Osteocyte (in vitro differentiated cells): ENCODE results near the gene ULBP2. TPM values are rescaled to one million over a fixed set of nuclear protein-coding genes. Genes with fewer than 3 reads are reported as not detected.

ENCODE experiments used
- DNase-seq: peaks from one replicate; pipeline ENCODE4 v3.0.0; 2021; ENCODE audit warnings: mixed read lengths; ENCODE audit not compliant: unreplicated experiment; ENCODE audit errors: extremely low spot score
- H3K27ac Mint-ChIP-seq: one replicate; pipeline ENCODE4 v1.8.0; 2021; ENCODE audit warnings: mild to moderate bottlenecking, mixed read lengths; ENCODE audit not compliant: unreplicated experiment
- H3K27me3 Mint-ChIP-seq: one replicate; pipeline ENCODE4 v1.8.0; 2021; ENCODE audit warnings: mixed read lengths; ENCODE audit not compliant: unreplicated experiment
- H3K36me3 Mint-ChIP-seq: one replicate; pipeline ENCODE4 v1.8.0; 2021; ENCODE audit warnings: mixed read lengths; ENCODE audit not compliant: unreplicated experiment
- H3K4me1 Mint-ChIP-seq: one replicate; pipeline ENCODE4 v1.8.0; 2021; ENCODE audit warnings: mixed read lengths; ENCODE audit not compliant: unreplicated experiment
- H3K4me3 Mint-ChIP-seq: one replicate; pipeline ENCODE4 v1.8.0; 2021; ENCODE audit warnings: mild to moderate bottlenecking, moderate library complexity, mixed read lengths; ENCODE audit not compliant: unreplicated experiment
- H3K9me3 Mint-ChIP-seq: one replicate; pipeline ENCODE4 v1.8.0; 2021; ENCODE audit warnings: mixed read lengths; ENCODE audit not compliant: unreplicated experiment
- CTCF ChIP-seq: fragments of 200-600 bp; sonication (generic); IDR thresholded peaks from 2 replicates; pipeline ENCODE4 v1.5.0; 2021; ENCODE audit warnings: antibody characterized with exemption, mild to moderate bottlenecking, moderate library complexity
- total RNA-seq: library from RNA; stranded (reverse); gene quantifications from 2 replicates; pipeline ENCODE4 v1.2.1, GENCODE V29; 2021

ULBP2 gene
- total RNA-seq, 1 donor from 2014 or later = 2.1 TPM

GRCh38 chr6:149983145-149983544 lies 41.3 kb downstream of the ULBP2 start:
- no peak for TF ChIP-seq CTCF
- Mint-ChIP-seq H3K4me3 (no peak overlapping the region), H3K4me1 (peaks cover 9% of the 10 kb centered on the region), H3K9me3 (peaks cover 4% of the 10 kb centered on the region), H3K27ac (no peak overlapping the region), H3K36me3 (peaks cover 4% of the 10 kb centered on the region), H3K27me3 (peaks cover 86% of the 10 kb centered on the region)
- no peak for DNase-seq

- Mint-ChIP-seq H3K4me1 (peaks cover 11% of the 10 kb centered on the region), H3K27me3 (peaks cover 88% of the 10 kb centered on the region), H3K27ac (no peak overlapping the region), H3K9me3 (peaks cover 8% of the 10 kb centered on the region), H3K4me3 (no peak overlapping the region), H3K36me3 (peaks cover 7% of the 10 kb centered on the region)
- TF ChIP-seq CTCF = no peak
- no peak for DNase-seq
Observed at GRCh38 chr6:149984773-149985172, 43.0 kb downstream of the ULBP2 start.

GRCh38 chr6:149985481-149985937 lies 43.7 kb downstream of the ULBP2 start:
- peaks cover 7% of the 10 kb centered on the region for H3K36me3 Mint-ChIP-seq
- DNase-seq = no peak
- H3K4me3 Mint-ChIP-seq = no peak overlapping the region
- H3K4me1 Mint-ChIP-seq = peaks cover 18% of the 10 kb centered on the region
- no peak overlapping the region for H3K27ac Mint-ChIP-seq
- peaks cover 8% of the 10 kb centered on the region for H3K9me3 Mint-ChIP-seq
- H3K27me3 Mint-ChIP-seq = peaks cover 91% of the 10 kb centered on the region
- no peak for TF ChIP-seq CTCF

GRCh38 chr6:149987602-149988107 lies 45.8 kb downstream of the ULBP2 start:
- Mint-ChIP-seq H3K36me3 (peaks cover 7% of the 10 kb centered on the region), H3K27ac (no peak overlapping the region), H3K4me1 (peaks cover 16% of the 10 kb centered on the region), H3K4me3 (no peak overlapping the region), H3K27me3 (peaks cover 91% of the 10 kb centered on the region), H3K9me3 (peaks cover 8% of the 10 kb centered on the region)
- no peak for TF ChIP-seq CTCF
- DNase-seq = no peak

- peaks cover 7% of the 10 kb centered on the region for H3K36me3 Mint-ChIP-seq
- DNase-seq = peak; percentile 65
- no peak for TF ChIP-seq CTCF
- H3K4me3 Mint-ChIP-seq = no peak overlapping the region
- H3K27me3 Mint-ChIP-seq = peaks cover 94% of the 10 kb centered on the region
- no peak overlapping the region for H3K27ac Mint-ChIP-seq
- H3K9me3 Mint-ChIP-seq = peaks cover 8% of the 10 kb centered on the region
- peaks cover 16% of the 10 kb centered on the region for H3K4me1 Mint-ChIP-seq
Observed at GRCh38 chr6:149988550-149989346, 46.9 kb downstream of the ULBP2 start.
